GM19238 (cell line): ENCODE measurements around the gene MTUS2.

Experiments
- DNase-seq: peaks from one replicate; pipeline ENCODE4 v3.0.0; 2011; ENCODE audit warnings: low spot score; ENCODE audit not compliant: insufficient read length

Gene MTUS2

DNA sequence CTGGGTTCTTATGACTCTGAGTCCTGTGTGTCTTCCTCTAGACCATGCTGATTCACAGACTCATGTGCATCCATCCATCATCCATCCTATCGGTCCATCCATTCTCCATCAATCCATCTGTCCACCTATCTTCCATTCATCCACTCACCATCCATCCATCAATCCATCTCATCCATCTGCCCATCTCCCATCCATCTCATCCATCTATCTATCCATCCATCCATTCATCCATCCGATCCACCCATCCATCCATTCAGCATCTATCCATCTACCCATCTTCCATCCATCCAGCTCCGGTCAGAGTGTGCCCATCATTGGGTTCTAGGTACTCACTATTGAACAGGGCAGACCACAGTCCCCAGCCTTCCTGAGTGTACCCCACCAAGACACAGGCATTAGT lies 699.8 kb downstream of the MTUS2 start:
- DNase-seq = no peak

GRCh38 chr13:29520671-29521070 lies 700.5 kb downstream of the MTUS2 start:
- no peak for DNase-seq

DNA sequence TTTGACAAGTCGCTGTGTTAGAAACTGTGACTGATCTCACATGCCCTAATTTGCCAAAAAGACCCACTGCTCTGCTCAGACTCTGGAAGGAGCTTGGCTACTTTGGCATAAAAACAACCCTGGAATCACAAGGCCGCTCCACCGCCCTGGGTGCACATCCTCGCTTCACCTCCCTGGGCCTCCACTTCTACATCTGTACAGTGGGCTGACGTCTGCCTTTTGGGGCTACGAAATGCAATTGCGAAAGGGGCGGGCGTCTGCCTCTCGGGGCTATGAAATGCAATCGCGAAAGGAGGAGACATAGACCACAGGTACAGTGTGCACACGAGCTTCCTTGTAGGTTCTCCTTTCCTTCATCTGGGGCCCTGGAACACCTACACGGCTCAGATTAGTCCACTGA lies 701.2 kb downstream of the MTUS2 start:
- DNase-seq = no peak

DNA sequence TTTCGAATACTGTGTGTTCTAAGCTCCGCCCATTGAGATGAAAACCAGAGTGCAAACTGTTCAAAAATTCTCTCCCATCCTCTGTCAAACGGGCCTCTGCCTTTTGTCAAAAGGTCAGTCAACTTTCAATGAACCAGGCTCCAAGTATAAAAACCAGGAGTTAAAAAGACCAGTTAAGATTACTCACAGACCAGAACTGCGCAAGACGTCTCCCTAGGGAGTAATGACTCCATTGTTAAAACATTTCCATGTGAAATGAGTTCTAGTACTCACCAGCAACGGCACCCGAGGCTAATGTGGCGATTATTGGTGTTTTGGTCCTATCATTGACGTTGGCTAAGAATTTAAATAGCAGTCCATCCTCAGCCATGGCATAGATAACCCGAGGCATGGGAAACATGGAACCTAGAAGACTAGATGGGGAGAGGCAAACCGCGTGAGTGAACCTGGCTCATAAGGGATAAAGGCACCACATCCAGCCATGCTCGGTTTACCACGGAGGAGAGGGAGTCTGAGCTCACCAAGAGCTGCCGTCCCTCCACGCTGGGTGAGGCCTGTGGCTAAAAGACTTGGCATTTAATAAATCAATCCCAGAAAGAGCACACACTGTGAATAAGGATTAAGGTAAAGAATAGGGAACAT lies 702.0 kb downstream of the MTUS2 start:
- DNase-seq = no peak

DNA sequence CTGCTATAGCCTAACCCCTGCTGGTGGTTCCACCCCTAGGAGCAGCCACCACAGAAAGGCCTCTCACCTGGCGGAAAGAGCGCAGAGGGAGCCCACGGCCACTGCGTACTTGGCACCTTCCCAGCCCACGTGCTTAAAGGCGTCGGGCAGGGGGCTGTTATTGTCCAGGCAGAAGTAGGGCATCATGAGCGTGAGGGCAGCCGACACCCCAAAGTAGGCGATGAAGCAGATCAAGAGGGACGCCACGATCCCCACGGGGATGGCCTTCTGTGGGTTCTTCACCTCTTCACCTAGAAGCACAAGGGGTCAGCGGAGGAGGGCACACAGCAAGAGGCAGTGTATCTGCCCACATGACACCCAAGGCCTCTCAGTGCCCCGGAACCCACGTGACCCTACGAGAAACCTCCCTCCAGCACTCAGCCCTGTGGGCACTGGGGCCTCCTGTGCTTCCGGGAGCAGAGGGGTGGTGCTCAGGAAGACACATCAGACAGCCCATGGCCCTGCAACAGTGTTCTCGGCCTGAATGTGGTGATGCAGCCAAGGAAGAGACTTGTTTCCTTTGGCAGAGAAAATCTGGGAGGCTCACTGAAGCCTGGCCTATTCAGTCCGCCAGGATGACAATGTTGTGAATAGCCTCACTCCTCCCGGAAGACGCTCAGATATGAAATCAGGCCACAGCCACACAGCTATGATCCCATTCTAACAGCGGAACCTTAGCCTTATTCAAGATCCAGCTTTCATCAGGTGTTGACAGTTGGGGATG lies 703.2 kb downstream of the MTUS2 start:
- no peak for DNase-seq

DNA sequence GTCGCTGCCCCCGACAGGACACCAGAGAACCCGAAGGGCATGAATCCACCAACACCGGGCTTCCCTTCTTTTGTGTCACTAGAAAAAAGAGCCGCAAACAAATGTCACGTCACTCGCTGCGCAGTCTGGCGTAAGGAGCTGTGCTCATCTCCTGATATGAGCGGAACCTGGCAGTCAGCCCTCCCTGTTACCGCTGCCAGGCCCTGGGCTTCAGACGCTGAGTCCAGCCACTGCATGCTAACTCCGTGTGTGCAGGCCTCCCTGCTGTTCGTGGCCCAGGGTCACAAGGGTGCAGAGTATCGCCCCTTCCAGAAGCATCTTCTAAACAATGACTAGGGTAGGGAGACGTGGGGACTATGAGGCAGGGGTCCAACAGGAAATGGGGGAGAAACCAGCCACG lies 704.0 kb downstream of the MTUS2 start:
- DNase-seq = no peak

DNA sequence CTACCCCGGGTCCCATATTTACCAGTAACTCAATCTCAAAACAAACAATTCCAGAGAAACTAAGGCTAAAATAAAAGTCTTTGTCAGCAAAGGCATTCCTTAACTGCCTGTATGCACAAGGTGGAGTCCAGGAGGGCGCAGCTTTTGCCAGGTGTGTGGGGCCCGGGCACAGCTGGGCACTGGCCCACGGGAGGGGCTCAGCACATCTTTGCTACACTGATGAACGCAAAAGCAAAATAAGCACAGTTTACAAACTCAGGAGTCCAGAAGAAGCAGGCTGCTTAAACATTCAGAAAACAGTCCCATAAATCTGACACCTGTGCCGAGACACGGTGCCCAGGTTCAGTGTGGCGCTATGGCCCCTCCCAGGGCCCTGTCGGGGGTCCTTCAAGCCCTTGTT lies 704.5 kb downstream of the MTUS2 start:
- no peak for DNase-seq

DNA sequence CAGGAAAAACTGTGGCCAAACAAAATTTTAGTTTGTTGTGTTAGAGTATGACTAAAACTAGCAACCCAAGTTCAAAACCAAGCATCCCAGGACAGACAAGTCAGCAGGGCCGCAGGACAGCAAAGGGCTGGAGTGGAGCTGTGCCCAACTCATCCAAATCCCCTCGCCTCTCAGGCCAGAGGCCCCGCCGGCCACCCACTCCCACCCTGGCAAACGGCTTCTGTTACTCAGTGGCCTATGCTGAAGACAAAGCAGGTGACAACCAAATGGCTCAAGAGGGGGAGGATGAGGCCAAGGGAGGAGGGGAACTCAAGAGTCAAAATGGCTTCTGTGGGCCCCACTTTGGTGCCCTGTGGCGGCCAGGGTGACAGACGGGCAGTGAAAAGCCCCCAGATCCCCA lies 705.6 kb downstream of the MTUS2 start:
- no peak for DNase-seq

- DNase-seq = no peak
These were observed 706.6 kb downstream of the MTUS2 start for GRCh38 chr13:29526741-29527140.

GRCh38 chr13:29527511-29527910 lies 707.4 kb downstream of the MTUS2 start:
- DNase-seq = no peak

- no peak for DNase-seq
These were observed 707.8 kb downstream of the MTUS2 start for GRCh38 chr13:29527916-29528315.

- DNase-seq = no peak
These were observed 709.6 kb downstream of the MTUS2 start for GRCh38 chr13:29529754-29530153.

GRCh38 chr13:29530901-29531300 lies 710.8 kb downstream of the MTUS2 start:
- no peak for DNase-seq

GRCh38 chr13:29532116-29532515 lies 712.0 kb downstream of the MTUS2 start:
- DNase-seq = no peak

DNA sequence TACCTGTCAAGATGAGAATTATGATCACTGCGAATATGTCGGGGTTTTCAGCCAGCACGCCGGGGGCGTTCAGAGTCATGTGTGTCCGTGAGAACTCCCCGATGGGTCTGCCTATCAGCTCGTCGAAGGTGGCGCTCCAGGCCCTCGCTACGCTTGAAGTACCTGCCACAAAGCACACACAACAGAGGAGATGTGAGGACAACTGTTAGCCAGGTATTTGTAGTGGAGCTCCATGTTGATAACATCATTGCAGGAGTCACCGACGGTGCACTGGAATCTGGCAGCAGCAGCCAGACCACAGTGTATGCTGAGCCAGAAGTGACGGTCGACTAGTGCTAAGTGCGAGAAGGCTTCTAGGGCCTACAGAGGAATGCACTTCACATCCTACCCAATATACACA lies 712.7 kb downstream of the MTUS2 start:
- no peak for DNase-seq

GRCh38 chr13:29534083-29534482 lies 713.9 kb downstream of the MTUS2 start:
- no peak for DNase-seq

GRCh38 chr13:29535663-29536655 lies 715.8 kb downstream of the MTUS2 start:
- DNase-seq = no peak

DNA sequence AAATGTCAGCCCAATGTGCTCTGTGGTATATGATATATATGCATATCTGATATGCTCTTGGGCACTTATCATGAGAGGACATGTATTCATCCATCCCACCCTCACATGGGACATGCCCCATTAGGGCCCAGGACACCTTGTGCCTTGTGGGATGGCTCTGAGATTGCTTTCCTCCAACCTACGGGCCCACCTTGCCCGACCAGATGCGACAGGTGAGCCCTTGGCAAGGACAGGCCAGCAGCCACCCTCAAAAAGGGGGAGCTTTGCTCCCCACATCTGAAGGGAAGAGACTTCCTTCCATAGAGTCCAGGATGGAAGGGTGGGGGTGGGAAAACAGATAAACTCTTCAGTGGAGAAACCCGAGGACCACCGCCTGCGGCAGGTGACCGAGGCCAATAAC lies 716.7 kb downstream of the MTUS2 start:
- no peak for DNase-seq

DNA sequence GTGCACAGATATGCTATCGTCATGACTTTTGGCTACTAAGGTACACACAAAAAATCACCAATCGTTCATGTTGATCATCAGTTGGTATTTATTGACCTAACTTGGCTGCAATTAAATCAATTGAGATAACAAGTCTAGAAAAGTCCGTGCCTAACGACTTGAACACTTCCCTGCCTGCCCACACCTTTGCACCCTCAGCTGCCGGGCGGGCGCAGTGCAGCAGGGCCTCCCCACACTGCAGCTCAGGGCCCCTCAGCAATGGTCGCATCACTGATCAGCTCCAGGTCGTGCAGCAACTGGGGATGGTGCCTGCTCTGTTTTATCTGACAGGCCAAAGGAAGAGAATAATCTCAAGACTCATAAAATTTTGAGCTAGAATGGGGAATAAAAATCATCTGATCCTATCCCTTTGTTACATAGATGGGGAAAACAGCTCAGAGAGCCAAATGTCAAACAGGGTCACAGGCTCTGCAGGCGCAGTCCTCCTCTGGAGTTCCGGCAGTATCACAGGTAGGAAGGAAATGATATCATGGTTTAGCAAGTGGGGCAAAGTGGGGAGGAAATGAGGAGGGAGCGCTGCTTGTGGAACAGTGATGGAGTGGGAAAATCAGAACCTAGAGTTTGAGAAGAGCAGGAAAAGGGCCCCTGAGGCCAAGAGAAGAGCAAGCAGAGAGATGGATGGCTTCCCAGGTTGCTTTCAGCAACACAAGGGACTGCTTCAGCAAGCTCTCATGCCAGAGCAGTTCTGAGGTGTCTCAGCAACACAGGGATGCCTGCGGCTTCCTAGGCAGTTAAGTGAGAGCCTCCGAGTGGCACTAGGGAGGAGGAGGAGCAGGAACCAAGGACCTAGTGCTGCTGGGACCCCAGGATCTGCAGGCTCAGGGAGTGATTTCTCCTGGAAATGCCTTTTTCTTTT lies 717.9 kb downstream of the MTUS2 start:
- no peak for DNase-seq

GRCh38 chr13:29538652-29539040 lies 718.5 kb downstream of the MTUS2 start:
- DNase-seq = no peak

GRCh38 chr13:29539856-29540255 lies 719.7 kb downstream of the MTUS2 start:
- no peak for DNase-seq
